Lower leg skin (tissue), 4 donors: ENCODE data around the gene COL17A1. TPM values are rescaled to one million over a fixed set of nuclear protein-coding genes. Genes with fewer than 3 reads are reported as not detected.

ENCODE experiments used
- DNase-seq, 2 donors: peaks; one replicate each; pipeline ENCODE4 v3.0.0-alpha.2; 2019; ENCODE audit warnings: low spot score in 2 of 2
- H3K4me3 ChIP-seq: fragments of 200-600 bp; sonication (generic); 2 replicates; pipeline ENCODE4 v1.5.1; 2017; ENCODE audit warnings: mild to moderate bottlenecking, low read depth; ENCODE audit not compliant: poor library complexity, severe bottlenecking
- POLR2A ChIP-seq, 2 donors: fragments of 450-650 bp; IDR thresholded peaks; one replicate each; pipeline ENCODE4 v1.6.1; 2016 to 2017; ENCODE audit warnings: antibody characterized with exemption in 2 of 2, mild to moderate bottlenecking in 1 of 2, moderate library complexity in 1 of 2
- WGBS, 2 donors: methylation state at CpG; one replicate each; pipeline ENCODE4 v1.1.5; 2018; 5-methylcytosine and 5-hydroxymethylcytosine counted together
- intact Hi-C: fragments of 100-400 bp; cut with DNase I; formaldehyde crosslinking; loops from one replicate; pipeline ENCODE4 v1.15.0; 2023; ENCODE audit warnings: low total_unique reads
- total RNA-seq, 4 donors: library from RNA; depleted of rRNA; stranded (reverse); fragments of >200 nt; gene quantifications; one replicate each; pipeline ENCODE4 v1.1.0, GENCODE V29; 2016
- TF ChIP-seq, protein P1 (sequence below), 3 donors: fragments of 450-650 bp; IDR thresholded peaks; one replicate each; pipeline ENCODE4 v1.5.1; 2016; ENCODE audit warnings: antibody characterized with exemption in 3 of 3, mild to moderate bottlenecking in 3 of 3, moderate library complexity in 2 of 3

The COL17A1 gene
- total RNA-seq, 4 donors from 2014 or later: 653 to 1,410 (median 857) TPM

DNA sequence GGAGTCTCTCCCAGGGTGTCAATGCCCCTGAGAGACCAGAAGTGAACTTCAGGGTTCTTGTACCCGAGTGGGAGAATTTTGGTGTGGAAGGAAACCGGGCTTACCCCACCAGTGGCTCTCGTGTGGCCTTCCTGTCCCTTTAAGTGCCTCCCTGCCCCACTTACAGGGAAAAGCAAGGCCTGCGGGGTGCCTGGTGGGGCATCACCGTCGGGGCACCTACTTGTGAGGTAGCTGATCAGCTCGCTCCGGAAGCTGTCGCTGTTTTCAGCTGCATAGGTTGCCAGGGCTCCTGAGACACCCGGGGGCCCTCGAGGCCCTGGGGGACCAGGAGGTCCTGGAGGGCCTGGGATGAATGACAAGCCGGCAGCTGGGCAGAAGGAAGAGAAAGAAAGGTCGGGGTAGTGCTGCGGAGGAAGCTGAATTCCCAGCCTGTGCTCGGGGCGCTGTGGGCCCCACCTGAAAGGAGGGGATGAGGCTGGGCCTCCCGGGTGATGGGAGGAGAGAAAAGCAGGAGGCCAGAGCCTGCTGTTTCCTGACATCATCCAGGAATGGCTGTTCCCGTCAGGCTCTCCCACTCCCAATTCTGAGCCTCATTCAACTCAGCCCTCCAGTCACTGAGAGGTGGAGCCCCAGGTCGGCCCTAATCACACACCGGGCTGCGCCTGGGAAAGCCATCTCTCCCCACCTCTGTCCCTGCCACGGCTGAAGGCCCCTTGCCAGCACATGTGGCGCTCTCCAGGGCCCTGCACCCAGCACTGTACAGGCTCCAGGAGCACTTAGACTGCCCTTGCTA is 51.1 kb downstream of the COL17A1 start:
- H3K4me3 ChIP-seq: no peak overlapping the region
- WGBS, 2 donors: 58 to 59% methylated on average over 22 to 23 of the region's 23 CpGs
- no peak for TF ChIP-seq POLR2A (IDR thresholded peaks at IDR 0.05)
- TF ChIP-seq, protein P1, sequence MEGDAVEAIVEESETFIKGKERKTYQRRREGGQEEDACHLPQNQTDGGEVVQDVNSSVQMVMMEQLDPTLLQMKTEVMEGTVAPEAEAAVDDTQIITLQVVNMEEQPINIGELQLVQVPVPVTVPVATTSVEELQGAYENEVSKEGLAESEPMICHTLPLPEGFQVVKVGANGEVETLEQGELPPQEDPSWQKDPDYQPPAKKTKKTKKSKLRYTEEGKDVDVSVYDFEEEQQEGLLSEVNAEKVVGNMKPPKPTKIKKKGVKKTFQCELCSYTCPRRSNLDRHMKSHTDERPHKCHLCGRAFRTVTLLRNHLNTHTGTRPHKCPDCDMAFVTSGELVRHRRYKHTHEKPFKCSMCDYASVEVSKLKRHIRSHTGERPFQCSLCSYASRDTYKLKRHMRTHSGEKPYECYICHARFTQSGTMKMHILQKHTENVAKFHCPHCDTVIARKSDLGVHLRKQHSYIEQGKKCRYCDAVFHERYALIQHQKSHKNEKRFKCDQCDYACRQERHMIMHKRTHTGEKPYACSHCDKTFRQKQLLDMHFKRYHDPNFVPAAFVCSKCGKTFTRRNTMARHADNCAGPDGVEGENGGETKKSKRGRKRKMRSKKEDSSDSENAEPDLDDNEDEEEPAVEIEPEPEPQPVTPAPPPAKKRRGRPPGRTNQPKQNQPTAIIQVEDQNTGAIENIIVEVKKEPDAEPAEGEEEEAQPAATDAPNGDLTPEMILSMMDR (IDR thresholded peaks at IDR 0.05): no peak
- intact Hi-C loops: no loop called here
- no peak for DNase-seq

DNA sequence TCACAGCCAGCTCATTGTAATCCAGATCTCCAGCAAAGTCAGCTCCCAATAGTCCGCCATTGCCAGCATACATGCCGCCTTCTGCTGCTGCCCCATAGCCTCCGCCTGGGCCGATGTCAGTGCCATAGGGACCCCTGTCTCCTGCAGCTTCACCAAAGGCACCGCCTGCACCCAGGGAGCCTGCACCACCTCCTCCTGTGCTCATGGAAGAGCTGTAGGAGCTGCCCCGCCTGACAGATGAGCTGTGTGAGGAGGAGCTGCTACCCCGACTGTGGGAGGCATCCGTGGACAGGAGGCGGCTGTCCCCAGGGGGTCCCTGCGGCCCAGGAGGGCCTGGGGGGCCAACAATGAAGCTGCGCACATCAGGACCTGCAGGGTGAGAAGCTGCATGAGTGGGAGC is 51.7 kb downstream of the COL17A1 start:
- H3K4me3 ChIP-seq: no peak overlapping the region
- intact Hi-C loops: no loop called here
- WGBS, 2 donors: 87 to 96% methylated on average over 5 to 11 of the region's 11 CpGs
- TF ChIP-seq, protein P1 (IDR thresholded peaks at IDR 0.05): no peak
- no peak for TF ChIP-seq POLR2A (IDR thresholded peaks at IDR 0.05)
- DNase-seq: no peak

DNA sequence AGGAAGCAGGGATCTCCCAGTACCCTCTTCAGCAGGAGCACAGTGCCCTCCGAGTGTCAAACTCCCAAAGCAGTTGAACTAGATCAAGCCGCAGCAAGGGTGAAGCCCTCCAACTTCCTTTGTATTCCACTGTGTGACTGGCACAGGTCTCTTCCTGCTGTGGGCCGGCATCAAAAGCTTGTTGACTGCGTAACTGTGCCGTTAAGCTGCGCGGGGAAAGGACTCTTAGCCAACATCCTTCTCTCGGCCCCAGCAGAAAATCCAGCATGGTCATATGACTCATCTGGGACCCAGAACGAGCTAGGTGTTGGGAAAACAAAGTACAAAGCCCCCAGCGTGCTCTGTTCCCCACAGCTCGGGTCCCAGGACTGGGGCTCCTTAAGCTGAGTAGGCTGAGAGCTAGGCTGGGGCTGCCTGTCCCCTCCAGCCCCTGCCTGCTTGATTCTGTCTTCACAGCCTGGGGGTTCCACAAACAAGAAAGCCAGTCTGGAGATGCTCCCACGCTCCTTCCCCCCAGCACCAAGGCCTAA is 52.2 kb downstream of the COL17A1 start:
- TF ChIP-seq, protein P1 (IDR thresholded peaks at IDR 0.05): no peak
- no peak for TF ChIP-seq POLR2A (IDR thresholded peaks at IDR 0.05)
- H3K4me3 ChIP-seq: no peak overlapping the region
- 66 to 84% methylated on average over 11 of the region's 12 CpGs for WGBS, 2 donors
- intact Hi-C loops: no loop called here
- no peak for DNase-seq

DNA sequence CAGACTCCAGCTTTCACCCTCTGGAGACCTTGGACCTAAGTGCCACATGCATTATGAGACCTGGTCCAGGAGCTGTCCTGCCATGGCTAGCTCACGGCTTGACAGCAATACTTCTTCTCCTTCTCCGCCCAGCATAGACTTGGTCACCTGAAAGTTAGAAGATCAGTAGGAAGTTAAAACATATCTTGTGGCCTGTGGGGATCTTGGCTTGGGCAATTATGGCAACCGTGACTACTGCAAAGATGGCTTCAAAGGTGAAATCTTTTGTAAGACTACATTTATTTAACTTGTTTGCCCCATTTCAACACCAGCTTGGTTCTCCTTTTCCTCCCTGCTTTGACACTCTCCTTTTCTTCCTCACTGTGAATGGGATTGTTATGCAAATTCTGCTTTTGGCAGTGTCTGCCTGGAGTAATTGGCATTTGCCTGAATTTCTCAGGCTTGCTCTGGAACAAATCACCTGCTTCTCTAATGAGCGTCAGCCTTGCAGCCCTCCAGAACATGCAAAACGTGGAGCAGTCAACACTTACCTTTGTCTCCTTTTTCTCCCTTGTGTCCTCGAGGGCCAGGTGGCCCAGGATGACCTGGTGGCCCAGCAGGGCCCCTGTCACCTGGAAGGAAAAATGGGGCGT is 53.4 kb downstream of the COL17A1 start:
- no peak for TF ChIP-seq POLR2A (IDR thresholded peaks at IDR 0.05)
- TF ChIP-seq, protein P1 (IDR thresholded peaks at IDR 0.05): no peak
- no peak overlapping the region for H3K4me3 ChIP-seq
- DNase-seq: no peak
- WGBS, 2 donors: 72 to 79% methylated on average over 7 of the region's 7 CpGs
- intact Hi-C loops: no loop called here

- intact Hi-C loops: no loop called here
- TF ChIP-seq POLR2A (IDR thresholded peaks at IDR 0.05): no peak
- TF ChIP-seq, protein P1 (IDR thresholded peaks at IDR 0.05): no peak
- 70 to 74% methylated on average over 2 of the region's 2 CpGs for WGBS, 2 donors
- no peak for DNase-seq
- no peak overlapping the region for H3K4me3 ChIP-seq
Measured at GRCh38 chr10:104031631-104032030, 54.0 kb downstream of the COL17A1 start.
